ENCODE results near the gene SCYGR7.

- TF ChIP-seq CTCF (IDR thresholded peaks at IDR 0.05) = no peak
- TF ChIP-seq POLR2A (IDR thresholded peaks at IDR 0.05) = no peak
Measured at GRCh38 chr2:227728035-227728434, at the start of gene SCYGR7.
